Mesodermal cell (in vitro differentiated cells): ENCODE measurements around the gene ANKS6.

Experiments
- H3K27ac ChIP-seq: 2 replicates; pipeline ENCODE4 v1.7.0; 2013; ENCODE audit warnings: mild to moderate bottlenecking, low read depth, low read length, moderate library complexity; ENCODE audit not compliant: severe bottlenecking
- H3K36me3 ChIP-seq: 2 replicates; pipeline ENCODE4 v1.7.1; 2013; ENCODE audit warnings: mild to moderate bottlenecking, low read length, moderate library complexity; ENCODE audit not compliant: control insufficient read depth, insufficient read depth
- H3K4me1 ChIP-seq: one replicate; pipeline ENCODE4 v1.7.1; 2013; ENCODE audit warnings: mild to moderate bottlenecking, low read length; ENCODE audit not compliant: insufficient read depth, control insufficient read depth, poor library complexity, severe bottlenecking
- H3K4me3 ChIP-seq: 2 replicates; pipeline ENCODE4 v1.7.0; 2013; ENCODE audit warnings: low read length, control low read depth, mild to moderate bottlenecking; ENCODE audit not compliant: insufficient read depth, poor library complexity, severe bottlenecking; ENCODE audit errors: extremely low read depth
- H3K9me3 ChIP-seq: 2 replicates; pipeline ENCODE4 v1.7.1; 2013; ENCODE audit warnings: mild to moderate bottlenecking, low read length, moderate library complexity; ENCODE audit not compliant: control insufficient read depth
- WGBS, 2 experiments: methylation state at CpG; one replicate each; pipeline ENCODE4 v1.1.5; 2013; ENCODE audit warnings: missing lambda C conversion rate in 2 of 2; ENCODE audit not compliant: insufficient coverage in 2 of 2; 5-methylcytosine and 5-hydroxymethylcytosine counted together

Gene ANKS6

DNA sequence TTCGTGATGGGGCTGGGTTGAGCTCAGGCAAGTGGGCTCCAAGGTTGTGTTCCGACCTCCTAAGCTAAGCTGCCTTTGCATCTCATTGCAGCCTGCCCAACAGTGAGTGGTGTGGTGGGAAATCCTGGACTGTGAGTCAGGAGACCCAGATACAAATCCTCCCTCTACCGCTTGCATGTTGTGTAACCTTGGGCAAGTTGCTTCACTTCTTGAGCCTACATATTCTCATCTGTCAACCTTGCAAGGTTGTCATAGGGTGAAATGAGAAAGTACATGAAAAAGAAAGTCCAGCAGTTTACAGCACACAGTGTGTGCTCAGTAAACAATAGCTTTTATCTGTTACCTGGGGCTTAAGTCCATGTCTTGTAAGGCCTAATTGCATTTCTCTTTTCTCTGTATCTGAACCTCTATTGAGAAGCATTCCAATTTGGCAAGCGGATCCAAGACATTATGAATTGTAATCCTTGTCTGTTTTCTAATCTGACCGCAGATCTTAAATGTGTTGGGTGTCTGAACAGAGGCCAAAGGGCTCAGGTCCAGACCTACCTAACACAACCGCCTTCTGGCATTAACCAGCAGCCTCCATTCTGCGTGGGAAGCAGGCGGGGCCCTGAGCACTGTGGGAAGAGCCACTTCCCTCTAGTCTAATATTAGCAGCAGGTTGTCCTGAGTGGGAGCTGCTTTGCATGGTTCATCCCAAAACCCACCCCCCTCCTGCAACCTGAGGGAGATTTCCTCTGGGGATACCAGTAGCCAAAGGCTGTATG lies 9.3 kb upstream of the ANKS6 start:
- H3K27ac ChIP-seq, result no peak overlapping the region
- WGBS, 2 experiments, result 84 to 86% methylated on average over 3 to 6 of the region's 8 CpGs
- peaks cover 14% of the 10 kb centered on the region for H3K4me1 ChIP-seq
- H3K36me3 ChIP-seq, result no peaks in the 10 kb centered on the region
- no peak overlapping the region for H3K4me3 ChIP-seq
- no peaks in the 10 kb centered on the region for H3K9me3 ChIP-seq

DNA sequence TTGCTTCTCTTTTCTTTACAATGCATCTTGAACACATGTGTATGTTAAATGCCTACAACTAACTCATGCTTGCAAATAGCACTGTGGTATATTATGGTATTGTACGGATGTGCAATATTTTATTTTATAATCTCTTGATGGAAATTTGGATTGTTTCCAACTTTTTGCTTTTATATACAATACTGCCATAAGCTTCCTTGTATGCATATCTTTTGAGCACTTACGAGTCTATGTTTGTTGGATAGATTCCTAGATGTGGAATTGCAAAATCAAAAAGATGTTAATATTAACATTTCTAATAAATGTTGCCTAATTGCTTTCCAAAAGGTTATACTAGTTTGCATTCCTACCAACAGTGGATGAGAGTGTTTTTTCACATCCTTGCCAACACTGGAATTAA lies 7.7 kb upstream of the ANKS6 start:
- no CpG with 5 or more reads among the region's 2 CpGs for WGBS, 2 experiments
- H3K27ac ChIP-seq, result no peak overlapping the region

DNA sequence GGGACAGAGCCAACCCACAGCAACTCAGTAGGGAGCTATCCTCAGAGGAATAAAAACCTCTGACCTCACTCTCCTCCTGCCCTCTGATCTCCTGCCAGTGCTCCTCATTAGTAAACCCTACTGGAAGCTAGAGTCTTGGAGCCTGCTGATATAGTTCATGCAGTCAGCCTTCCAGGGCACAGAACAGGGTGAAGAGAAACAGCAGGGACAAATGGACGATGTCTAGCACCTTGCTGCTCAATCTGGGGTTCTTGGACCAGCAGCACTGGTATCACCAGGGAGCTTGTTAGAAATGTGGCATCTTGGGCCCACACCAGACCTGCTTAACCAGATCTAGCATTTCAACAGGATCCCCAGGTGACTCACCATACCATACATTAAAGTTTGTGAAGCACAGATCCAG lies 5.6 kb upstream of the ANKS6 start:
- H3K36me3 ChIP-seq, result no peaks in the 10 kb centered on the region
- H3K4me1 ChIP-seq, result no peaks in the 10 kb centered on the region
- H3K9me3 ChIP-seq, result peaks cover 14% of the 10 kb centered on the region
- no peak overlapping the region for H3K4me3 ChIP-seq
- WGBS, 2 experiments, result 67 to 100% methylated on average over 1 of the region's 1 CpG
- H3K27ac ChIP-seq, result no peak overlapping the region

More for the DNA sequence above, 7.7 kb upstream of the ANKS6 start:
- Histone ChIP-seq H3K9me3 (peaks cover under 1% of the 10 kb centered on the region), H3K36me3 (no peaks in the 10 kb centered on the region), H3K4me1 (peaks cover 5% of the 10 kb centered on the region), H3K4me3 (no peak overlapping the region)

DNA sequence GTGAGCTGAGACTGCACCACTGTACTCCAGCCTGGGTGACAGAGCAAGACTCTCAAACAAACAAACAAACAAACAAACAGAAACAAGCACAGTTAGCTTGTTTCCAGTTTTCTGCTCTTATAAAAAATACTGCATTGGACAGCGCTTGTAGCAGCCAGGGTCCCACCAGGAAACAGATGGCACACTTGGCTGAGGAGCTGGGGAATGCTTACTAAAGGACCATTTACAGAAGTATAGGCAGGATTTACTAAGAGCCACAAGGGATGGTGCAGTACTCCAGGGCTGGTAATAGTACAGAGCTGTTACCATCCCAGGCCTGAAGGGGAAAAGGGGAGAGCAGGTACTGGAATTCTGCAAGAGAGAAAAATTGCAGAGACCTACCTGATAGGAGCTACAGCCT lies 5.2 kb upstream of the ANKS6 start:
- Histone ChIP-seq H3K9me3 (peaks cover 14% of the 10 kb centered on the region), H3K4me3 (no peak overlapping the region), H3K36me3 (no peaks in the 10 kb centered on the region), H3K27ac (no peak overlapping the region), H3K4me1 (no peaks in the 10 kb centered on the region)
- 100% methylated on average over 1 of the region's 1 CpG for WGBS, 2 experiments

DNA sequence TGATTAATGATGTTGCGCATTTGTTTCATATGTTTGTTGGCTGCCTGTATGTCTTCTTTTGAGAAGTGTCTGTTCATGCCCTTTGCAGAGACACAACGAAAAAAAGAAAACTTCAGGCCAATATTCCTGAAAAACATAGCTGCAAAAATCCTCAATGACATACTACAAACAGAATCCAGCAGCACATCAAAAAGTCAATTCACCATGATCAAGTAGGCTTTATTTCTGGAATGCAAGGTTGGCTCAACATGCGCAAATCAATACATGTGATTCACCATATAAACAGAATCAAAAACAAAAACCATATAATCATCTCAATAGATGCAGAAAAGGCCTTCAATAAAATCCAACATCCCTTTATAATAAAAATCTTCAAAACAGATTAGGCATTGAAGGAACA lies 1.9 kb upstream of the ANKS6 start:
- peaks cover 14% of the 10 kb centered on the region for H3K9me3 ChIP-seq
- H3K36me3 ChIP-seq, result no peaks in the 10 kb centered on the region
- H3K27ac ChIP-seq, result no peak overlapping the region
- peaks cover 4% of the 10 kb centered on the region for H3K4me1 ChIP-seq
- 86 to 100% methylated on average over 2 to 3 of the region's 3 CpGs for WGBS, 2 experiments
- H3K4me3 ChIP-seq, result no peak overlapping the region

DNA sequence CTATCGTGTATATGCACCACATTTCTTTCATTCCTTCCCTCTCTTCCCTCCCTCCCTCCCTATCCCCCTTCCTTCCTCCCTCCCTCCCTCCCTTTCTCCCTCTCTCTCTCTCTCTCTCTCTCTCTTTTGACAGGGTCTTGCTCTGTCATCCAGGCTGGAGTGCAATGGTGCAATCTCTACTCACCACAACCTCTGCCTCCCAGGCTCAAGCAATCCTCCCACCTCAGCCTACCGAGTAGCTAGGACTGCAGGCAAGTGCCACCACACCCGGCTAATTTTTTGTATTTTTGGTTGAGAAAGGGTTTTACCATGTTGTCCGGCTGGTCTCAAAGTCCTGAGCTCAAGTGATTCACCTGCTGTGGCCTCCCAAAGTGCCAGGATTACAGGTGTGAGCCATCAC lies 1.1 kb upstream of the ANKS6 start:
- peaks cover 4% of the 10 kb centered on the region for H3K4me1 ChIP-seq
- no peak overlapping the region for H3K27ac ChIP-seq
- no peaks in the 10 kb centered on the region for H3K36me3 ChIP-seq
- no peak overlapping the region for H3K4me3 ChIP-seq
- H3K9me3 ChIP-seq, result peaks cover 14% of the 10 kb centered on the region
- WGBS, 2 experiments, result 90 to 95% methylated on average over 2 of the region's 4 CpGs

DNA sequence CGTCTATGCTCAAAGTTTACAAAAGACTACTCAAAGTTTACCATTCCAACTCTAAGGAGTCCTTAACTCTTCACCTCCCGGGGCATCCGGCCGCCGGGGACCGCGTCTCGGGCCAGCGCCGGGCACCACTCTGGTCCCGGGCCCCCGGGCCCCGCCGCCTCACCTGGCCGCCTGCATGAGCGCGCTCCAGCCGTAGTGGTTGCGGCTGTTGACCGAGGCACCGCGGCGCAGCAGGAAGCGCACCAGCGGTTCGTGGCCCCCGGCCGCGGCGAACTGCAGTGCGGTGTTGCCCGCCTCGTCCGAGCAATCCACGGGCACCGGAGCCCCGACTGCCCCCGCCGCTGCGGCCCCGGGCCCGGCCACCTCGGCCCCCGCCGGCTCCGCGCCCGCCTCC lies 388 bp downstream of the ANKS6 start:
- H3K9me3 ChIP-seq, result peaks cover 14% of the 10 kb centered on the region
- H3K27ac ChIP-seq, result no peak overlapping the region
- 0% methylated on average over 21 to 47 of the region's 48 CpGs for WGBS, 2 experiments
- peak overlapping the region; percentile 65 for H3K4me3 ChIP-seq
- peaks cover 12% of the 10 kb centered on the region for H3K4me1 ChIP-seq
- H3K36me3 ChIP-seq, result no peaks in the 10 kb centered on the region

DNA sequence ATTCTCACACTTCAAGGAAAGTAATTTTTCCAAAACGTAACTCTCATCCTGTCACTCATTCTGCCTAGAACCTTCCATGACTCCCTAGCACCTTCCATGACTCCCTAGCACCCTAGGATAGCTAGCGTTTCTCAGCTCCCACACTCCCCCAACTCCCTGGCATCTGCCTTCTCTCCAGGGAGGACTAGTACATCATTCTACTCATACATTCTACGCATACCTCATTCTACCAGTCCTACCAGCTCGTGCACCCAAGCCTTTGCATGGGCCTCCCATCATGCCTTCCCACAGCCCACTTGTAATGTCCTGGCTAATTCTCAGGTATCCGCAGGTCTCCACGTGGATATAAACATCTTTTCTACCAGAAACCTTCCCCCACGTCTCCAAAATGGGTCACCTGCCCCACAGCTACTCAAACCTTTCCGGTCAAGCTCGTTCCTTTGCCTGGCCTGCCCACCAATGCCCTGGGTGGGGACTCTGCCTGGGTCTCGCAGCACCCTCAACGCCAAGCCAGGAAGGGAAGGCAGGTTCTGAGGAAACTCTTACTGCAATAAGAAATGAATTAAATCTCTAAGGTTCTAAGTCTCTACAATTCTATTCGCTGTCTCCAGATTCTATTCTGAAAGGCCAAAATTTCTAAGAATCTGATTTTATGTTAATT lies 930 bp downstream of the ANKS6 start:
- Histone ChIP-seq H3K27ac (no peak overlapping the region), H3K4me3 (peak overlapping the region; percentile 65), H3K9me3 (peaks cover 14% of the 10 kb centered on the region), H3K4me1 (peaks cover 12% of the 10 kb centered on the region), H3K36me3 (peaks cover 4% of the 10 kb centered on the region)
- WGBS, 2 experiments, result 55 to 59% methylated on average over 9 to 10 of the region's 12 CpGs

DNA sequence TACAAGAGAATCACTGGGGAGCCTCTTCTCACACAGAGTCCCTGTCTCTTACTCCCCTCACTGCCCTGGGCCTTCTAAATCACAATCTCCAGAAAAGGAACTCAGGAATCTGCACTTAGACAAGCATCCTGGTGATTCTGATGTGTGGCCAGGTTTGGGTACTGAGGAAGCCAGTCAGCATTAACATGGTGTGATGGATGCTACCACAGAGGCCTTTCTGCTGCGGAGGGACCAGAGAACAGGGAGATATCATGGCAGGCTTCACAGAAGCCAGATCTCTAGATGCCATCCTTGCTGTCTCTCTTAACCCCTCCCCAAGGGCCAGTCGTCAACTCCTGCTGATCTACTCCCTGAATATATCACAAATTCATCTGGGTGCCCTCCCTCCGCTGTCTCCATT lies 1.6 kb downstream of the ANKS6 start:
- Histone ChIP-seq H3K9me3 (peaks cover 14% of the 10 kb centered on the region), H3K4me3 (no peak overlapping the region), H3K4me1 (peaks cover 12% of the 10 kb centered on the region), H3K27ac (no peak overlapping the region), H3K36me3 (peaks cover 11% of the 10 kb centered on the region)
- 86 to 92% methylated on average over 3 of the region's 3 CpGs for WGBS, 2 experiments

DNA sequence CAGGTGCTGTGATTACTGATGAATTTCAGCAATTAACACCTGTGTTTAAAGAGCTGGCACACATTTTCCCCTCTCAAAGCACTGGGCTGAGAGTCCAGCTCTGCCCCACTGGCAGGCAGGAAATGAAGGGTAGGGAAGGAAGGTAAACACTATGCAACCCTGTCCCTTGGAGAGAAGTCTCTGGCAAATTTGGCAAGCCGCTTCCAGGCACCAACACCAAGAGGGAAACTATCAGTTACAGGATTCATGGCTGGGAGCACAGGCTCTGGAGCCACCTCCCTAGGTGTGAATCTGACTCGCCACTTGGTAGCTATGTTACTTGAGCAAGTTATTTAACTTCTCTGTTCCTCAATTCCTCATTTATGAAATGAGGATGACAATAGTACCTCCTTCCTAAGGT lies 3.3 kb downstream of the ANKS6 start:
- H3K4me1 ChIP-seq, result peaks cover 12% of the 10 kb centered on the region
- H3K27ac ChIP-seq, result no peak overlapping the region
- peaks cover 23% of the 10 kb centered on the region for H3K36me3 ChIP-seq
- H3K4me3 ChIP-seq, result no peak overlapping the region
- peaks cover 3% of the 10 kb centered on the region for H3K9me3 ChIP-seq
- 100% methylated on average over 1 of the region's 2 CpGs for WGBS, 2 experiments
